Upper lobe of left lung (tissue), 4 donors: ENCODE results near the gene ADAM29.

ENCODE experiments used
- POLR2A ChIP-seq, 4 donors: fragments of 450-650 bp; IDR thresholded peaks; one replicate each; pipeline ENCODE4 v1.5.1; 2016 to 2017; ENCODE audit warnings: antibody characterized with exemption in 4 of 4, mild to moderate bottlenecking in 2 of 4
- POLR2AphosphoS5 ChIP-seq, 2 donors: sonication (generic); formaldehyde crosslinking; IDR thresholded peaks; one replicate each; pipeline ENCODE4 v1.5.1; 2017; ENCODE audit warnings: antibody characterized with exemption in 2 of 2
- TF ChIP-seq, protein P1 (sequence below), 6 experiments: fragments of 450-650 bp in 4 of 6; fragments of 200-600 bp in 2 of 6; sonication (generic) in 2 of 6; IDR thresholded peaks; one replicate each; pipeline ENCODE4 v1.5.1; 2016 to 2019; ENCODE audit warnings: antibody characterized with exemption in 6 of 6

DNA sequence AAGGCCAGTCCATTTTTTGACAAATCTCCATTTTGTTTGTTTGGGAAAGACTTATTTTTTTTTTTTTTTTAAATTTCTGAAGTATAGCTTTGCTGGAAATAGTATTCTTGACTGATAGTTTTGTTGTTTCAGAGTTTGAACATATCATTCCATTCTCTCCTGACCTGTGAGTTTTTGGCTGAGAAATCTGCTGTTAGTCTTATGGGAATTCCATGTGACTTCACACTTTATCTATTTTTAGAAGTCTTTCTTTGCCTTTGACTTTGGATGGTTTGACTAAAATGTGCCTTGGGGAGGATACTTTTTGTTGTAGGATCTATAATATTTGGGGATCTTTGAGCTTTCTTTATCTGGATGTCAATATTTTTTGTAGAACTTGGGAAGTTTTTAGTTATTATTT lies 10.7 kb upstream of the ADAM29 start:
- TF ChIP-seq, protein P1, sequence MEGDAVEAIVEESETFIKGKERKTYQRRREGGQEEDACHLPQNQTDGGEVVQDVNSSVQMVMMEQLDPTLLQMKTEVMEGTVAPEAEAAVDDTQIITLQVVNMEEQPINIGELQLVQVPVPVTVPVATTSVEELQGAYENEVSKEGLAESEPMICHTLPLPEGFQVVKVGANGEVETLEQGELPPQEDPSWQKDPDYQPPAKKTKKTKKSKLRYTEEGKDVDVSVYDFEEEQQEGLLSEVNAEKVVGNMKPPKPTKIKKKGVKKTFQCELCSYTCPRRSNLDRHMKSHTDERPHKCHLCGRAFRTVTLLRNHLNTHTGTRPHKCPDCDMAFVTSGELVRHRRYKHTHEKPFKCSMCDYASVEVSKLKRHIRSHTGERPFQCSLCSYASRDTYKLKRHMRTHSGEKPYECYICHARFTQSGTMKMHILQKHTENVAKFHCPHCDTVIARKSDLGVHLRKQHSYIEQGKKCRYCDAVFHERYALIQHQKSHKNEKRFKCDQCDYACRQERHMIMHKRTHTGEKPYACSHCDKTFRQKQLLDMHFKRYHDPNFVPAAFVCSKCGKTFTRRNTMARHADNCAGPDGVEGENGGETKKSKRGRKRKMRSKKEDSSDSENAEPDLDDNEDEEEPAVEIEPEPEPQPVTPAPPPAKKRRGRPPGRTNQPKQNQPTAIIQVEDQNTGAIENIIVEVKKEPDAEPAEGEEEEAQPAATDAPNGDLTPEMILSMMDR (IDR thresholded peaks at IDR 0.05): no peak
- no peak for TF ChIP-seq POLR2A (IDR thresholded peaks at IDR 0.05)
- TF ChIP-seq POLR2AphosphoS5 (IDR thresholded peaks at IDR 0.05): no peak
